Keratinocyte (primary cell): Measurements from ENCODE around the gene ODAM.

Experiments used
- CTCF ChIP-seq, 3 experiments: IDR thresholded peaks in 1 of 3; conservative IDR thresholded peaks in 1 of 3; optimal IDR thresholded peaks in 1 of 3; 2 replicates in 2 of 3; 3 replicates in 1 of 3; pipeline versions ENCODE3 to v1.5.1; 2011; ENCODE audit warnings: low read length in 3 of 3, mild to moderate bottlenecking in 3 of 3, moderate library complexity in 2 of 3, control low read depth in 1 of 3, inconsistent platforms in 1 of 3; ENCODE audit not compliant: insufficient read depth in 2 of 3; ENCODE audit errors: extremely low read depth in 1 of 3
- EZH2 ChIP-seq: IDR thresholded peaks from one replicate; pipeline ENCODE4 v1.6.1; 2012; ENCODE audit warnings: inconsistent platforms, mild to moderate bottlenecking, low read length, moderate library complexity

- no peak for TF ChIP-seq CTCF (optimal IDR thresholded peaks at IDR 0.05 in 1 of 3, IDR thresholded peaks at IDR 0.05 in 1 of 3, conservative IDR thresholded peaks at IDR 0.05 in 1 of 3; ENCODE audit: extremely low read depth in 1 of 3, insufficient read depth in 2 of 3, low read length in 3 of 3)
- TF ChIP-seq EZH2, result no peak
These were observed 2.3 kb downstream of the ODAM start for GRCh38 chr4:70197842-70198241.
